ENCODE data around the gene SORBS2.

SORBS2 gene

GRCh38 chr4:185542626-185543315 lies 269.2 kb downstream of the SORBS2 start:
- no peak for DNase-seq

- DNase-seq: no peak
Measured at GRCh38 chr4:185541251-185541727, 270.7 kb downstream of the SORBS2 start.

GRCh38 chr4:185540487-185541120 lies 271.4 kb downstream of the SORBS2 start:
- DNase-seq: no peak

GRCh38 chr4:185540040-185540439 lies 272.0 kb downstream of the SORBS2 start:
- no peak for DNase-seq

GRCh38 chr4:185538806-185539205 lies 273.2 kb downstream of the SORBS2 start:
- no peak for DNase-seq

GRCh38 chr4:185536411-185536709 lies 275.6 kb downstream of the SORBS2 start:
- no peak for DNase-seq

- no peak for DNase-seq
Measured at GRCh38 chr4:185535612-185536410, 276.2 kb downstream of the SORBS2 start.
